ENCODE results near the gene OR6C75.
"Not testable (repeated sequence)": the region's sequence is repeated elsewhere in the genome, so short reads cannot be mapped to it uniquely, and the experiment has no call there.

DNA sequence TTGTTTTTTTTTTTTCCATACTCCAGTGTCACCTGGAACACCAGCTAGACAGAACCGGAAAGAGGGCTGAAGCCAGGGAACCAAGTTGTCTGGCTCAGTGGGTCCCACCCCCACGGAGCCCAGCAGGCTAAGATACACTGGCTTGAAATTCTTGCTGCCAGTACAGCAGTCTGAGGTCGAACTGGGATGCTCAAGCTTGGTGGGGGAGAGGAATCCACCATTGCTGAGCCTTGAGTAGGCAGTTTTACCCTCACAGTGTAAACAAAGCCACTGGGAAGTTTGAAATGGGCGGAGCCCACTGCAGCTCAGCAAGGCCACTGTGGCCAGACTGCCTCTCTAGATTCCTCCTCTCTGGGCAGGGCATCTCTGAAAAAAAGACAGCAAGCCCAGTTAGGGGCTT, 7.4 kb upstream of the OR6C75 start:
- not testable (repeated sequence) for TF ChIP-seq EZH2 (IDR thresholded peaks at IDR 0.05; ENCODE audit: borderline replicate concordance, low read depth, low read length, poor library complexity, severe bottlenecking)
- TF ChIP-seq, protein P1, sequence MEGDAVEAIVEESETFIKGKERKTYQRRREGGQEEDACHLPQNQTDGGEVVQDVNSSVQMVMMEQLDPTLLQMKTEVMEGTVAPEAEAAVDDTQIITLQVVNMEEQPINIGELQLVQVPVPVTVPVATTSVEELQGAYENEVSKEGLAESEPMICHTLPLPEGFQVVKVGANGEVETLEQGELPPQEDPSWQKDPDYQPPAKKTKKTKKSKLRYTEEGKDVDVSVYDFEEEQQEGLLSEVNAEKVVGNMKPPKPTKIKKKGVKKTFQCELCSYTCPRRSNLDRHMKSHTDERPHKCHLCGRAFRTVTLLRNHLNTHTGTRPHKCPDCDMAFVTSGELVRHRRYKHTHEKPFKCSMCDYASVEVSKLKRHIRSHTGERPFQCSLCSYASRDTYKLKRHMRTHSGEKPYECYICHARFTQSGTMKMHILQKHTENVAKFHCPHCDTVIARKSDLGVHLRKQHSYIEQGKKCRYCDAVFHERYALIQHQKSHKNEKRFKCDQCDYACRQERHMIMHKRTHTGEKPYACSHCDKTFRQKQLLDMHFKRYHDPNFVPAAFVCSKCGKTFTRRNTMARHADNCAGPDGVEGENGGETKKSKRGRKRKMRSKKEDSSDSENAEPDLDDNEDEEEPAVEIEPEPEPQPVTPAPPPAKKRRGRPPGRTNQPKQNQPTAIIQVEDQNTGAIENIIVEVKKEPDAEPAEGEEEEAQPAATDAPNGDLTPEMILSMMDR (conservative IDR thresholded peaks at IDR 0.05; ENCODE audit: low read depth, low read length): not testable (repeated sequence)

Measured in A673 (cell line).